ENCODE results near the gene DFFB. TPM values are rescaled to one million over a fixed set of nuclear protein-coding genes. Genes with fewer than 3 reads are reported as not detected.

DFFB gene
- total and polyA plus RNA-seq, 9 of the 15 experiments (the other 6 are each of a cell fraction or from before 2014, with no cell fraction given), result 2.3 to 15.8 (median 11.5) TPM

DNA sequence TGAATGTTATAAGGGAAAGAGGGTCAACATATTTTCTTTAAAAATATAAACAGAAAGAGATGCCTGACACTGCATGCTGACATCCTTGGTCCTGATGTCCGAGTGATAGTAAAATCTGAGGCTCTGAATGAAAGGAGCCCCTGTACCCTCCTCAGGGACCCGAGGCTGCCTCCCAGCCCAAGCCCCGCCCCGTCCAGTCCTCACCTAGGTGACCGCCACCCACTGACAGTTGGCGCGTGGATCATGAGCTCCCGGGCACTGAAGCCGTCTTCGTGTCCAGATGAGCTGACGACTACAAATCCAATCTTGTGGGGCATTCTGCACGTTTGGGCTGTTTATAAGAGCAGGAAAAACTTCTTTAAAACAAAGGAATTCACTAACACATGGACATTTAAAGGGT is 5.2 kb upstream of the DFFB start:
- no peak for ATAC-seq
- Histone ChIP-seq H2AFZ (ENCODE audit: low read depth, low read length) (no peak overlapping the region), H3K9me1 (ENCODE audit: control insufficient read depth, insufficient read depth, low read length) (no peaks in the 10 kb centered on the region), H3K4me2 (ENCODE audit: insufficient read depth, low read length) (no peak overlapping the region), H3K4me3 (no peak overlapping the region), H4K20me1 (replicated peaks; ENCODE audit: control insufficient read depth, insufficient read depth, low read length) (peaks cover 4% of the 10 kb centered on the region; the same call in 1 of the 2 replicates), H3K36me3 (ENCODE audit: control insufficient read depth, insufficient read depth, low read length) (peaks cover 27% of the 10 kb centered on the region; the same call in 2 of the 3 replicates), H3K79me2 (ENCODE audit: control insufficient read depth, insufficient read depth, low read length) (peaks cover 26% of the 10 kb centered on the region), H3K27me3 (ENCODE audit: control insufficient read depth in 2 of 2, insufficient read depth in 2 of 2, low read length in 2 of 2) (no peaks in the 10 kb centered on the region), H3K4me1 (replicated peaks in 1 of 2; ENCODE audit: control insufficient read depth in 2 of 2, insufficient read depth in 2 of 2, low read length in 2 of 2) (peaks cover 0 to 14% of the 10 kb centered on the region in 2 experiments; a peak in 3 of 5 replicates), H3K9me3 (replicated peaks; ENCODE audit: control insufficient read depth, insufficient read depth, low read depth, low read length) (no peaks in the 10 kb centered on the region), H3K9ac (ENCODE audit: insufficient read depth in 1 of 2, low read depth in 2 of 2, low read length in 2 of 2) (no peak overlapping the region), H3K27ac (ENCODE audit: extremely low read depth, low read depth, low read length) (no peak overlapping the region)
- no TSS peak for BruUV-seq (replicated peaks)
- FAIRE-seq, result no peak
- ChIA-PET CTCF (ENCODE audit: low intra/inter-chr PET ratio) (no interaction called here), POLR2A (interaction anchor here (1.2 kb wide), 1 partner anchor 18 kb away, joined by 4 read pairs; no protein-coding TSS in a partner anchor)
- no peak for TF ChIP-seq ZNF347 (CRISPR knock-in tag; IDR thresholded peaks at IDR 0.05; ENCODE audit: low read depth)
- TF ChIP-seq POLR2G (IDR thresholded peaks at IDR 0.05; ENCODE audit: low read depth, low read length), result no peak
- TF ChIP-seq, protein P1, sequence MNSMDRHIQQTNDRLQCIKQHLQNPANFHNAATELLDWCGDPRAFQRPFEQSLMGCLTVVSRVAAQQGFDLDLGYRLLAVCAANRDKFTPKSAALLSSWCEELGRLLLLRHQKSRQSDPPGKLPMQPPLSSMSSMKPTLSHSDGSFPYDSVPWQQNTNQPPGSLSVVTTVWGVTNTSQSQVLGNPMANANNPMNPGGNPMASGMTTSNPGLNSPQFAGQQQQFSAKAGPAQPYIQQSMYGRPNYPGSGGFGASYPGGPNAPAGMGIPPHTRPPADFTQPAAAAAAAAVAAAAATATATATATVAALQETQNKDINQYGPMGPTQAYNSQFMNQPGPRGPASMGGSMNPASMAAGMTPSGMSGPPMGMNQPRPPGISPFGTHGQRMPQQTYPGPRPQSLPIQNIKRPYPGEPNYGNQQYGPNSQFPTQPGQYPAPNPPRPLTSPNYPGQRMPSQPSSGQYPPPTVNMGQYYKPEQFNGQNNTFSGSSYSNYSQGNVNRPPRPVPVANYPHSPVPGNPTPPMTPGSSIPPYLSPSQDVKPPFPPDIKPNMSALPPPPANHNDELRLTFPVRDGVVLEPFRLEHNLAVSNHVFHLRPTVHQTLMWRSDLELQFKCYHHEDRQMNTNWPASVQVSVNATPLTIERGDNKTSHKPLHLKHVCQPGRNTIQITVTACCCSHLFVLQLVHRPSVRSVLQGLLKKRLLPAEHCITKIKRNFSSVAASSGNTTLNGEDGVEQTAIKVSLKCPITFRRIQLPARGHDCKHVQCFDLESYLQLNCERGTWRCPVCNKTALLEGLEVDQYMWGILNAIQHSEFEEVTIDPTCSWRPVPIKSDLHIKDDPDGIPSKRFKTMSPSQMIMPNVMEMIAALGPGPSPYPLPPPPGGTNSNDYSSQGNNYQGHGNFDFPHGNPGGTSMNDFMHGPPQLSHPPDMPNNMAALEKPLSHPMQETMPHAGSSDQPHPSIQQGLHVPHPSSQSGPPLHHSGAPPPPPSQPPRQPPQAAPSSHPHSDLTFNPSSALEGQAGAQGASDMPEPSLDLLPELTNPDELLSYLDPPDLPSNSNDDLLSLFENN (IDR thresholded peaks at IDR 0.05; ENCODE audit: low read depth in 2 of 2, low read length in 2 of 2), result no peak
- TF ChIP-seq XRCC4 (IDR thresholded peaks at IDR 0.05; ENCODE audit: extremely low read depth, insufficient read depth, insufficient read length), result no peak
- no peak for TF ChIP-seq ZNF785 (CRISPR knock-in tag; IDR thresholded peaks at IDR 0.05)
- no peak for TF ChIP-seq ZNF778 (CRISPR knock-in tag; IDR thresholded peaks at IDR 0.05)
- TF ChIP-seq, protein P2, sequence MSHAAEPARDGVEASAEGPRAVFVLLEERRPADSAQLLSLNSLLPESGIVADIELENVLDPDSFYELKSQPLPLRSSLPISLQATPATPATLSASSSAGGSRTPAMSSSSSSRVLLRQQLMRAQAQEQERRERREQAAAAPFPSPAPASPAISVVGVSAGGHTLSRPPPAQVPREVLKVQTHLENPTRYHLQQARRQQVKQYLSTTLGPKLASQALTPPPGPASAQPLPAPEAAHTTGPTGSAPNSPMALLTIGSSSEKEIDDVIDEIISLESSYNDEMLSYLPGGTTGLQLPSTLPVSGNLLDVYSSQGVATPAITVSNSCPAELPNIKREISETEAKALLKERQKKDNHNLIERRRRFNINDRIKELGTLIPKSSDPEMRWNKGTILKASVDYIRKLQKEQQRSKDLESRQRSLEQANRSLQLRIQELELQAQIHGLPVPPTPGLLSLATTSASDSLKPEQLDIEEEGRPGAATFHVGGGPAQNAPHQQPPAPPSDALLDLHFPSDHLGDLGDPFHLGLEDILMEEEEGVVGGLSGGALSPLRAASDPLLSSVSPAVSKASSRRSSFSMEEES (CRISPR knock-in tag; IDR thresholded peaks at IDR 0.05), result no peak
- 70% methylated on average over 12 of the region's 12 CpGs for WGBS (ENCODE audit: insufficient coverage, low coverage, missing lambda C conversion rate)
- intact Hi-C loops (cut with micrococcal nuclease) (no loop called here), in situ Hi-C loops (cut with MboI) (no loop called here)
- no peak for DNase-seq (ENCODE audit: extremely low read depth in 1 of 4, low spot score in 3 of 4)

Measured in K562 (cell line).